ENCODE measurements around the gene ZNF512B. TPM values are rescaled to one million over a fixed set of nuclear protein-coding genes. Genes with fewer than 3 reads are reported as not detected.

The ZNF512B gene
- total RNA-seq, 2 experiments from 2014 or later: 7.2 to 14.3 TPM

DNA sequence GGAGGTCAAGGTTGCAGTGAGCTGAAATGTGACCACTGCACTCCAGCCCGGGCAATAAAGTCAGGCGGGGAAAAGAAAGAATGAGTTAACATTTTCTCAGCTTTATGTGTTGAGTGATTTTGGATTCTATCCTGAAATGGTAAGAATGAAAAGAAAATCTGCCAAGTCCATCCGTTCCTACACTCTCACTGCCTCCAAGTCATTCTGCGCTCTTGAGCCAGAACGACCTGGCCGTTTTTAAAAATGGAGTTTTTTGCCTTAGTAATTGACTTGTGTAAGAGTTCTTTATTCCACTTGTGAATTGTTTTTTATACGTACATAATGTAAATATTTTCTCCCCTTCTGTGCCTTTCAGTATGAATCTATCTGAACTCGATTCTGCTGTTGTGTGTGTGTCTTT is 46.1 kb downstream of the ZNF512B start:
- BruUV-seq (replicated peaks): no TSS peak
- H3K79me2 ChIP-seq (ENCODE audit: insufficient read depth, low read depth, low read length): no peaks in the 10 kb centered on the region; the same call in 1 of the 2 replicates
- CTCF ChIA-PET (ENCODE audit: unreplicated experiment): no interaction called here
- no peak overlapping the region for H2AFZ ChIP-seq (ENCODE audit: low read length)
- no peaks in the 10 kb centered on the region for H3K9me2 ChIP-seq (ENCODE audit: insufficient read depth, low read length)
- H3K4me3 ChIP-seq (ENCODE audit: low read depth, low read length, poor library complexity, severe bottlenecking): no peak overlapping the region
- DNase-seq (ENCODE audit: low spot score): no peak
- no peaks in the 10 kb centered on the region for H3K9me3 ChIP-seq (ENCODE audit: low read length)
- TF ChIP-seq CTCF (conservative IDR thresholded peaks at IDR 0.05; ENCODE audit: low read length) (no peak), EZH2phosphoT487 (IDR thresholded peaks at IDR 0.05; ENCODE audit: borderline replicate concordance, low read depth, low read length) (no peak)
- no peak overlapping the region for H3K4me2 ChIP-seq (ENCODE audit: low read length)
- H3K4me1 ChIP-seq (ENCODE audit: insufficient read depth, low read length, poor library complexity, severe bottlenecking): no peaks in the 10 kb centered on the region
- intact Hi-C loops (cut with micrococcal nuclease; ENCODE audit: unreplicated experiment): no loop called here
- H3K27ac ChIP-seq (ENCODE audit: low read depth, low read length, poor library complexity, severe bottlenecking): no peak overlapping the region
- peaks cover 25% of the 10 kb centered on the region for H3K36me3 ChIP-seq (ENCODE audit: insufficient read depth, low read length)
- POLR2A ChIA-PET: interaction anchor here (0.6 kb wide), 1 partner anchor 57 kb away, joined by 4 read pairs; no protein-coding TSS in a partner anchor
- no peaks in the 10 kb centered on the region; the same call in 1 of the 2 replicates for H4K20me1 ChIP-seq (ENCODE audit: insufficient read depth, low read length)

DNA sequence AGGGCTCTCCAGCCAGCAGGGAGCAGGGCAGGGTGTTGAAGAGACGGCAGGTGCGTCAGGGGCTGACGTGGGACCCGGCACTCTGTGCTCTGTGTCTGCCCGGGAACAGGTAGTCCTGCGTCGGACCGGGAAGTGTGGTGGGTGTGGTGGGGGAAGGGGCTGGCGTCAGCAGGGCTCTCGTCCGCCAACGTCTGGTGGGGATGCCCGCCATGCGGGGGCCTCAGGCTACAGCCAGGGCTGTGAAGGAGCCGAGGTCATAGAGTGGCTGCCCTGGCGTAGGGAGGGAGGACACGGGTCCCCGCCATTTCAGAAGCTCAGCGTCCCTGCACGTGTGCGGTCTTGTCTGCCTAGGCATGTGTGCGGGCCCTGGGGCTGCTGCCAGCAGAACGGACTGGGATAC is 49.5 kb downstream of the ZNF512B start:
- intact Hi-C loops (cut with micrococcal nuclease; ENCODE audit: unreplicated experiment): no loop called here
- CTCF ChIA-PET (ENCODE audit: unreplicated experiment): no interaction called here
- no peaks in the 10 kb centered on the region; the same call in 1 of the 2 replicates for H3K79me2 ChIP-seq (ENCODE audit: insufficient read depth, low read depth, low read length)

More for the DNA sequence above, 49.5 kb downstream of the ZNF512B start:
- peaks cover 35% of the 10 kb centered on the region for H3K36me3 ChIP-seq (ENCODE audit: insufficient read depth, low read length)
- no peaks in the 10 kb centered on the region for H3K9me2 ChIP-seq (ENCODE audit: insufficient read depth, low read length)
- no peak overlapping the region for H3K4me2 ChIP-seq (ENCODE audit: low read length)
- no peak overlapping the region for H3K4me3 ChIP-seq (ENCODE audit: low read depth, low read length, poor library complexity, severe bottlenecking)
- no peaks in the 10 kb centered on the region for H4K20me1 ChIP-seq (ENCODE audit: insufficient read depth, low read length)
- no peak for DNase-seq (ENCODE audit: low spot score)
- H2AFZ ChIP-seq (ENCODE audit: low read length): no peak overlapping the region
- peaks cover 16% of the 10 kb centered on the region; the same call in 1 of the 2 replicates for H3K9me3 ChIP-seq (ENCODE audit: low read length)
- peaks cover 5% of the 10 kb centered on the region for H3K4me1 ChIP-seq (ENCODE audit: insufficient read depth, low read length, poor library complexity, severe bottlenecking)
- TF ChIP-seq EZH2phosphoT487 (IDR thresholded peaks at IDR 0.05; ENCODE audit: borderline replicate concordance, low read depth, low read length) (no peak), CTCF (conservative IDR thresholded peaks at IDR 0.05; ENCODE audit: low read length) (no peak)
- POLR2A ChIA-PET: no interaction called here
- H3K27ac ChIP-seq (ENCODE audit: low read depth, low read length, poor library complexity, severe bottlenecking): no peak overlapping the region
- no TSS peak for BruUV-seq (replicated peaks)
